Uterus (tissue), 4 donors: Measurements from ENCODE around the gene FMNL2. TPM values are rescaled to one million over a fixed set of nuclear protein-coding genes. Genes with fewer than 3 reads are reported as not detected.

Experiments used
- DNase-seq, 2 donors: peaks; one replicate each; pipeline ENCODE4 v3.0.0-alpha.2; 2019 to 2020
- H3K27ac ChIP-seq, 2 donors: fragments of 200-600 bp; sonication (generic); 1 replicate in 1 of 2; 2 replicates in 1 of 2; pipeline ENCODE4 v1.5.1; 2016 to 2018
- H3K27me3 ChIP-seq, 2 donors: fragments of 200-600 bp; sonication (generic); one replicate each; pipeline ENCODE4 v1.5.1; 2018 to 2019; ENCODE audit warnings: control low read depth in 1 of 2
- H3K36me3 ChIP-seq, 2 donors: fragments of 200-600 bp; sonication (generic); one replicate each; pipeline ENCODE4 v1.5.1; 2019; ENCODE audit warnings: control low read depth in 1 of 2
- H3K4me1 ChIP-seq, 2 donors: fragments of 200-600 bp; sonication (generic); one replicate each; pipeline ENCODE4 v1.5.1; 2018 to 2019; ENCODE audit warnings: control low read depth in 1 of 2
- H3K4me3 ChIP-seq, 2 donors: fragments of 200-600 bp; sonication (generic); 1 replicate in 1 of 2; 2 replicates in 1 of 2; pipeline ENCODE4 v1.5.1; 2018 to 2019; ENCODE audit warnings: mild to moderate bottlenecking in 1 of 2
- H3K9me3 ChIP-seq, 2 donors: fragments of 200-600 bp; sonication (generic); one replicate each; pipeline ENCODE4 v1.5.1; 2019; ENCODE audit warnings: control low read depth in 1 of 2
- CTCF ChIP-seq, 4 experiments: fragments of 200-600 bp in 2 of 4; fragments of 450-650 bp in 2 of 4; sonication (generic) in 2 of 4; IDR thresholded peaks; one replicate each; pipeline ENCODE4 v1.5.1; 2016 to 2019; ENCODE audit warnings: antibody characterized with exemption in 4 of 4, mild to moderate bottlenecking in 2 of 4, moderate library complexity in 1 of 4
- POLR2A ChIP-seq, 2 donors: fragments of 450-650 bp; IDR thresholded peaks; one replicate each; pipeline ENCODE4 v1.6.1; 2016; ENCODE audit warnings: antibody characterized with exemption in 2 of 2, mild to moderate bottlenecking in 1 of 2, moderate library complexity in 1 of 2
- intact Hi-C: fragments of 100-400 bp; cut with DNase I; formaldehyde crosslinking; loops from one replicate; pipeline ENCODE4 v1.15.1; 2023; ENCODE audit warnings: low total_unique reads
- total RNA-seq, 4 donors: library from RNA; depleted of rRNA in 3 of 4; stranded (reverse); fragments of >200 nt in 3 of 4; gene quantifications; one replicate each; pipeline versions ENCODE4 v1.1.0 to v1.2.4, GENCODE V29; 2014 to 2023
- donor health status: DM: yes; HTN: yes; CAD: no.

FMNL2 gene
- total RNA-seq, 4 donors from 2014 or later, result 10.0 to 66.9 (median 33.4) TPM

- H3K27me3 ChIP-seq, result no peaks in the 10 kb centered on the region
- peaks cover 0 to 3% of the 10 kb centered on the region in 2 donors for H3K4me1 ChIP-seq
- H3K4me3 ChIP-seq, result no peak overlapping the region
- intact Hi-C loops, result no loop called here
- TF ChIP-seq CTCF (IDR thresholded peaks at IDR 0.05) (no peak), POLR2A (IDR thresholded peaks at IDR 0.05) (no peak)
- H3K36me3 ChIP-seq, result no peaks in the 10 kb centered on the region
- no peak overlapping the region for H3K27ac ChIP-seq
- H3K9me3 ChIP-seq, result no peaks in the 10 kb centered on the region
- no peak for DNase-seq
These were observed 231.1 kb downstream of the FMNL2 start for GRCh38 chr2:152565884-152566727.

GRCh38 chr2:152566728-152567069 is 231.7 kb downstream of the FMNL2 start:
- no peak overlapping the region for H3K4me3 ChIP-seq
- TF ChIP-seq CTCF (IDR thresholded peaks at IDR 0.05), result no peak
- no peak for TF ChIP-seq POLR2A (IDR thresholded peaks at IDR 0.05)
- no peak for DNase-seq
- H3K27ac ChIP-seq, result no peak overlapping the region
- intact Hi-C loops, result no loop called here
- H3K27me3 ChIP-seq, result no peaks in the 10 kb centered on the region
- peaks cover 0 to 3% of the 10 kb centered on the region in 2 donors for H3K4me1 ChIP-seq
- no peaks in the 10 kb centered on the region for H3K36me3 ChIP-seq
- H3K9me3 ChIP-seq, result no peaks in the 10 kb centered on the region

GRCh38 chr2:152568531-152568930 is 233.6 kb downstream of the FMNL2 start:
- no peaks in the 10 kb centered on the region for H3K9me3 ChIP-seq
- TF ChIP-seq POLR2A (IDR thresholded peaks at IDR 0.05) (no peak), CTCF (IDR thresholded peaks at IDR 0.05) (no peak)
- H3K27ac ChIP-seq, result no peak overlapping the region
- no peak for DNase-seq
- H3K27me3 ChIP-seq, result no peaks in the 10 kb centered on the region
- H3K36me3 ChIP-seq, result no peaks in the 10 kb centered on the region
- intact Hi-C loops, result no loop called here
- peaks cover 0 to 3% of the 10 kb centered on the region in 2 donors for H3K4me1 ChIP-seq
- H3K4me3 ChIP-seq, result no peak overlapping the region

- peaks cover 0 to 3% of the 10 kb centered on the region in 2 donors for H3K4me1 ChIP-seq
- no peak overlapping the region for H3K27ac ChIP-seq
- H3K4me3 ChIP-seq, result no peak overlapping the region
- DNase-seq, result no peak
- TF ChIP-seq POLR2A (IDR thresholded peaks at IDR 0.05), result no peak
- TF ChIP-seq CTCF (IDR thresholded peaks at IDR 0.05), result no peak
- H3K27me3 ChIP-seq, result no peaks in the 10 kb centered on the region
- H3K36me3 ChIP-seq, result no peaks in the 10 kb centered on the region
- no peaks in the 10 kb centered on the region for H3K9me3 ChIP-seq
- intact Hi-C loops, result no loop called here
These were observed 234.2 kb downstream of the FMNL2 start for GRCh38 chr2:152569186-152569585.

GRCh38 chr2:152571048-152571766 is 236.2 kb downstream of the FMNL2 start:
- peaks cover 0 to 3% of the 10 kb centered on the region in 2 donors for H3K4me1 ChIP-seq
- H3K4me3 ChIP-seq, result no peak overlapping the region
- no peak overlapping the region for H3K27ac ChIP-seq
- intact Hi-C loops, result no loop called here
- no peak for DNase-seq
- TF ChIP-seq POLR2A (IDR thresholded peaks at IDR 0.05), result no peak
- no peak for TF ChIP-seq CTCF (IDR thresholded peaks at IDR 0.05)
- H3K27me3 ChIP-seq, result no peaks in the 10 kb centered on the region
- no peaks in the 10 kb centered on the region for H3K9me3 ChIP-seq
- H3K36me3 ChIP-seq, result no peaks in the 10 kb centered on the region
